Left ventricle myocardium inferior (tissue), 1 donor: ENCODE measurements around the gene ERICH6B. TPM values are rescaled to one million over a fixed set of nuclear protein-coding genes. Genes with fewer than 3 reads are reported as not detected.

Experiments
- DNase-seq: peaks from one replicate; pipeline ENCODE4 v3.0.0-alpha.2; 2020
- H3K27ac ChIP-seq: fragments of 200-600 bp; replicated peaks from 2 replicates; pipeline ENCODE4 v1.8.0; 2021
- H3K27me3 ChIP-seq: fragments of 200-600 bp; 2 replicates; pipeline ENCODE4 v1.8.0; 2021; ENCODE audit warnings: low read depth
- H3K36me3 ChIP-seq: fragments of 200-600 bp; 2 replicates; pipeline ENCODE4 v1.8.0; 2021
- H3K4me1 ChIP-seq: fragments of 200-600 bp; 2 replicates; pipeline ENCODE4 v1.8.0; 2021
- H3K4me3 ChIP-seq: fragments of 200-600 bp; 2 replicates; pipeline ENCODE4 v1.8.0; 2021; ENCODE audit warnings: mild to moderate bottlenecking, moderate library complexity
- H3K9me3 ChIP-seq: fragments of 200-600 bp; replicated peaks from 2 replicates; pipeline ENCODE4 v1.8.0; 2021
- intact Hi-C: fragments of 100-400 bp; cut with micrococcal nuclease; formaldehyde crosslinking; loops from one replicate; pipeline ENCODE4 v1.11.0; 2022
- total RNA-seq: library from RNA; stranded (reverse); fragmentation: NEBNext Ultra II Directional; extraction: Animal tissue kit (Norgen Biotek cat#: 25700); gene quantifications from one replicate; pipeline ENCODE4 v1.2.1, GENCODE V29; 2021
- TF ChIP-seq, protein P1 (sequence below): fragments of 200-600 bp; IDR thresholded peaks from 2 replicates; pipeline ENCODE4 v1.8.0; 2021; ENCODE audit warnings: antibody characterized with exemption, mild to moderate bottlenecking, borderline replicate concordance
- donor health status: DM: no; HTN: yes; CAD: no; lungs with severe emphysema.

The ERICH6B gene
- total RNA-seq, 1 donor from 2014 or later = not detected

- Histone ChIP-seq H3K4me3 (no peak overlapping the region), H3K9me3 (no peaks in the 10 kb centered on the region), H3K4me1 (no peaks in the 10 kb centered on the region), H3K27ac (no peak overlapping the region), H3K27me3 (no peaks in the 10 kb centered on the region), H3K36me3 (peaks cover 86% of the 10 kb centered on the region)
- no peak for DNase-seq
- TF ChIP-seq, protein P1, sequence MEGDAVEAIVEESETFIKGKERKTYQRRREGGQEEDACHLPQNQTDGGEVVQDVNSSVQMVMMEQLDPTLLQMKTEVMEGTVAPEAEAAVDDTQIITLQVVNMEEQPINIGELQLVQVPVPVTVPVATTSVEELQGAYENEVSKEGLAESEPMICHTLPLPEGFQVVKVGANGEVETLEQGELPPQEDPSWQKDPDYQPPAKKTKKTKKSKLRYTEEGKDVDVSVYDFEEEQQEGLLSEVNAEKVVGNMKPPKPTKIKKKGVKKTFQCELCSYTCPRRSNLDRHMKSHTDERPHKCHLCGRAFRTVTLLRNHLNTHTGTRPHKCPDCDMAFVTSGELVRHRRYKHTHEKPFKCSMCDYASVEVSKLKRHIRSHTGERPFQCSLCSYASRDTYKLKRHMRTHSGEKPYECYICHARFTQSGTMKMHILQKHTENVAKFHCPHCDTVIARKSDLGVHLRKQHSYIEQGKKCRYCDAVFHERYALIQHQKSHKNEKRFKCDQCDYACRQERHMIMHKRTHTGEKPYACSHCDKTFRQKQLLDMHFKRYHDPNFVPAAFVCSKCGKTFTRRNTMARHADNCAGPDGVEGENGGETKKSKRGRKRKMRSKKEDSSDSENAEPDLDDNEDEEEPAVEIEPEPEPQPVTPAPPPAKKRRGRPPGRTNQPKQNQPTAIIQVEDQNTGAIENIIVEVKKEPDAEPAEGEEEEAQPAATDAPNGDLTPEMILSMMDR = no peak
- intact Hi-C loops = no loop called here
Observed at GRCh38 chr13:45501175-45501526, 114.4 kb downstream of the ERICH6B start.

DNA sequence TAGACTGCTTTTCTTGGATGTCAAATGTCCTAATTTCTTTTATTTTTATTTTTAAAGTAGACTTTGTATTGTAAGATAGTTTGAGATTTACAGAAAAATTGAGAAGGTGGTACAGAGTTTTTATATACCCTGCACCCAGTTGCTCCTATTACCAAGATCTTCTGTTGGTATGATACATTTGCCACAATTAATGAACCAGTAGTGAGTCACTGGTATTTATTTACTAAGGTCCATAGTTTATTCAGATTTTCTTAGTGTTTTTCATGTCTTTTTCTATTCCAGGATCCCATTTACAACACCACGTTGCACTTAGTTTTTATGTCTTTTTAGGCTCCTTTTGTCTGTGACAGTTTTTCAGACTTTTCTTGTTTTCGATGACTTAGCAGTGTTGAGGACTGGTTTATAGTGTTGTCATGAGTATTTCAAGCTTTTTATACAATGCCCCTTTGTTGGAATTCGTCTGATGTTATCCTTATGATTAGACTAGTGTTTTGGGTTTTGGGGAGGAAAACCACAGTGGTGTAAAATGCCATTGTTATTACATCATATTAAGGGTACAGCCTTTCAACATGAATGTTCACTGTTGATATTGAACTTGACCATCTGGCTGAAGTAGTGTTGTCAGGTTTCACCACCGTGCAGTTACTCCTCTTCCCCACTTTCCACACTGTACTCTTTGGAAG lies 114.9 kb downstream of the ERICH6B start:
- DNase-seq = no peak
- H3K27ac ChIP-seq = peak overlapping the region; percentile 17
- intact Hi-C loops = no loop called here
- no peaks in the 10 kb centered on the region for H3K9me3 ChIP-seq
- H3K36me3 ChIP-seq = peaks cover 86% of the 10 kb centered on the region
- H3K4me3 ChIP-seq = no peak overlapping the region
- H3K4me1 ChIP-seq = no peaks in the 10 kb centered on the region
- no peaks in the 10 kb centered on the region for H3K27me3 ChIP-seq
- TF ChIP-seq, protein P1 = no peak

DNA sequence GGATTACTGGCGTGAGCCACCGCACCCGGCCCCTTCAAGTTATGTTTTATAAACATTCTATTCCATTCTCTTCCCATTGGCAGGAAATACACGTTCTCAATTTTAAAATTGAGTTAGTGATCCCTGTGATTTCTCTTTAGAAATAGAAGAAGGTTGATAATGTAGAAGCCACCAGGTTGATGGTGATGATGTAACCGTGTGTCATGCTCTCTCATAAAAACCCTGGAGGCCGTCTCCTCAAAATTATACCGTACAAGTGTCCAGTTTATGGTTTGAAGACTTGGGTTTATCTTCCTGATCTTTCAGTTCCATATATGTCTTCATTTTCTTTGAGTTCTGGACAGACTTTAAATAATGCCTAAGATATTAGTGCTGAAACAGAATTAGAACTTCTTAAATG lies 118.6 kb downstream of the ERICH6B start:
- H3K4me3 ChIP-seq = no peak overlapping the region
- H3K4me1 ChIP-seq = no peaks in the 10 kb centered on the region
- no peak overlapping the region for H3K27ac ChIP-seq
- H3K9me3 ChIP-seq = no peaks in the 10 kb centered on the region
- peaks cover 85% of the 10 kb centered on the region for H3K36me3 ChIP-seq
- DNase-seq = no peak
- intact Hi-C loops = no loop called here
- TF ChIP-seq, protein P1 = no peak
- H3K27me3 ChIP-seq = no peaks in the 10 kb centered on the region

GRCh38 chr13:45492538-45492937 lies 123.0 kb downstream of the ERICH6B start:
- no peaks in the 10 kb centered on the region for H3K9me3 ChIP-seq
- intact Hi-C loops = no loop called here
- no peak for DNase-seq
- H3K36me3 ChIP-seq = peaks cover 80% of the 10 kb centered on the region
- no peaks in the 10 kb centered on the region for H3K4me1 ChIP-seq
- TF ChIP-seq, protein P1 = no peak
- no peak overlapping the region for H3K27ac ChIP-seq
- no peaks in the 10 kb centered on the region for H3K27me3 ChIP-seq
- no peak overlapping the region for H3K4me3 ChIP-seq

Other genes with a start within 250 kb of the ERICH6B start
- 175 TPM for gene SLC25A30, start 197.4 kb downstream of the ERICH6B start, total RNA-seq
- 15.7 TPM for gene COG3, start 150.8 kb downstream of the ERICH6B start, total RNA-seq
- not detected for gene CBY2, start 86.6 kb upstream of the ERICH6B start, total RNA-seq
- not detected for gene SIAH3, start 236.0 kb upstream of the ERICH6B start, total RNA-seq